Neuronal stem cell (in vitro differentiated cells): ENCODE measurements around the gene TRIM62.

Experiments used
- DNase-seq: peaks from one replicate; pipeline ENCODE4 v3.0.0-alpha.2; 2013; ENCODE audit warnings: low spot score
- H2AFZ ChIP-seq: one replicate; pipeline ENCODE4 v1.6.1; 2013; ENCODE audit warnings: mild to moderate bottlenecking, low read length, inconsistent platforms
- H2AK5ac ChIP-seq: 2 replicates; pipeline ENCODE4 v1.6.1; 2013; ENCODE audit warnings: low read depth, mild to moderate bottlenecking, inconsistent platforms, low read length, moderate library complexity, mixed read lengths
- H2BK120ac ChIP-seq: 2 replicates; pipeline ENCODE4 v1.6.1; 2013; ENCODE audit warnings: low read depth, mild to moderate bottlenecking, inconsistent platforms, low read length, moderate library complexity, mixed read lengths
- H2BK12ac ChIP-seq: one replicate; pipeline ENCODE4 v1.6.1; 2013; ENCODE audit warnings: low read length, inconsistent platforms
- H2BK15ac ChIP-seq: 2 replicates; pipeline ENCODE4 v1.6.1; 2013; ENCODE audit warnings: mild to moderate bottlenecking, low read length, inconsistent platforms, mixed read lengths
- H2BK5ac ChIP-seq: one replicate; pipeline ENCODE4 v1.6.1; 2013; ENCODE audit warnings: inconsistent platforms, mild to moderate bottlenecking, low read length, moderate library complexity
- H3K14ac ChIP-seq: one replicate; pipeline ENCODE4 v1.6.1; 2013; ENCODE audit warnings: low read length, inconsistent platforms
- H3K18ac ChIP-seq: 2 replicates; pipeline ENCODE4 v1.6.1; 2013; ENCODE audit warnings: low read length, inconsistent platforms
- H3K23ac ChIP-seq: 2 replicates; pipeline ENCODE4 v1.6.1; 2013; ENCODE audit warnings: low read depth, mild to moderate bottlenecking, mixed read lengths, low read length, inconsistent platforms; ENCODE audit not compliant: poor library complexity
- H3K27ac ChIP-seq: replicated peaks from 3 replicates; pipeline ENCODE4 v1.5.1; 2013; ENCODE audit warnings: low read length, inconsistent platforms
- H3K27me3 ChIP-seq, 3 experiments: 2 replicates each; pipeline ENCODE4 v1.6.1; 2013; ENCODE audit warnings: low read length in 3 of 3, mild to moderate bottlenecking in 2 of 3, inconsistent platforms in 1 of 3, low read depth in 1 of 3, mixed read lengths in 1 of 3, moderate library complexity in 1 of 3; ENCODE audit not compliant: control insufficient read depth in 3 of 3, insufficient read depth in 3 of 3
- H3K36me3 ChIP-seq, 2 donors: replicated peaks in 1 of 2; 2 replicates each; pipeline ENCODE4 v1.6.1; 2013; ENCODE audit warnings: low read length in 2 of 2; ENCODE audit not compliant: control insufficient read depth in 2 of 2, insufficient read depth in 2 of 2
- H3K4ac ChIP-seq: 2 replicates; pipeline ENCODE4 v1.6.1; 2013; ENCODE audit warnings: inconsistent platforms, mild to moderate bottlenecking, low read length, moderate library complexity
- H3K4me1 ChIP-seq, 2 donors: 1 replicate in 1 of 2; 2 replicates in 1 of 2; pipeline ENCODE4 v1.6.1; 2013; ENCODE audit warnings: low read length in 2 of 2, low read depth in 1 of 2; ENCODE audit not compliant: control insufficient read depth in 2 of 2, insufficient read depth in 1 of 2
- H3K4me2 ChIP-seq: one replicate; pipeline ENCODE4 v1.6.1; 2013; ENCODE audit warnings: mild to moderate bottlenecking, low read length, inconsistent platforms; ENCODE audit not compliant: insufficient read depth, poor library complexity, severe bottlenecking
- H3K4me3 ChIP-seq, 2 donors: 2 replicates each; pipeline ENCODE4 v1.5.1; 2013; ENCODE audit warnings: low read length in 2 of 2, mild to moderate bottlenecking in 2 of 2, inconsistent platforms in 1 of 2, moderate library complexity in 1 of 2
- H3K79me1 ChIP-seq: one replicate; pipeline ENCODE4 v1.6.1; 2013; ENCODE audit warnings: low read depth, mild to moderate bottlenecking, inconsistent platforms, low read length, moderate library complexity
- H3K9ac ChIP-seq: one replicate; pipeline ENCODE4 v1.6.1; 2013; ENCODE audit warnings: mild to moderate bottlenecking, low read depth, low read length, inconsistent platforms; ENCODE audit not compliant: poor library complexity
- H3K9me3 ChIP-seq, 2 donors: replicated peaks in 1 of 2; 2 replicates each; pipeline versions ENCODE3 to v1.6.1; 2013; ENCODE audit warnings: low read length in 2 of 2, mild to moderate bottlenecking in 2 of 2, inconsistent platforms in 1 of 2, low read depth in 1 of 2, mixed read lengths in 1 of 2, moderate library complexity in 1 of 2; ENCODE audit not compliant: control insufficient read depth in 2 of 2, insufficient read depth in 1 of 2
- H4K8ac ChIP-seq: one replicate; pipeline ENCODE4 v1.6.1; 2013; ENCODE audit warnings: low read depth, mild to moderate bottlenecking, inconsistent platforms, low read length, moderate library complexity
- H4K91ac ChIP-seq: one replicate; pipeline ENCODE4 v1.6.1; 2013; ENCODE audit warnings: low read length, low read depth, mild to moderate bottlenecking, inconsistent platforms; ENCODE audit not compliant: poor library complexity
- WGBS, 2 donors: extraction: QIAGEN DNeasy Blood & Tissue Kit; methylation state at CpG; one replicate each; pipeline ENCODE4 v1.1.7; 2013; ENCODE audit warnings: missing lambda C conversion rate in 2 of 2, mixed read lengths in 1 of 2; ENCODE audit not compliant: insufficient read length in 2 of 2, insufficient replicate concordance in 1 of 2; ENCODE audit errors: extremely low coverage in 2 of 2; 5-methylcytosine and 5-hydroxymethylcytosine counted together

Gene TRIM62

DNA sequence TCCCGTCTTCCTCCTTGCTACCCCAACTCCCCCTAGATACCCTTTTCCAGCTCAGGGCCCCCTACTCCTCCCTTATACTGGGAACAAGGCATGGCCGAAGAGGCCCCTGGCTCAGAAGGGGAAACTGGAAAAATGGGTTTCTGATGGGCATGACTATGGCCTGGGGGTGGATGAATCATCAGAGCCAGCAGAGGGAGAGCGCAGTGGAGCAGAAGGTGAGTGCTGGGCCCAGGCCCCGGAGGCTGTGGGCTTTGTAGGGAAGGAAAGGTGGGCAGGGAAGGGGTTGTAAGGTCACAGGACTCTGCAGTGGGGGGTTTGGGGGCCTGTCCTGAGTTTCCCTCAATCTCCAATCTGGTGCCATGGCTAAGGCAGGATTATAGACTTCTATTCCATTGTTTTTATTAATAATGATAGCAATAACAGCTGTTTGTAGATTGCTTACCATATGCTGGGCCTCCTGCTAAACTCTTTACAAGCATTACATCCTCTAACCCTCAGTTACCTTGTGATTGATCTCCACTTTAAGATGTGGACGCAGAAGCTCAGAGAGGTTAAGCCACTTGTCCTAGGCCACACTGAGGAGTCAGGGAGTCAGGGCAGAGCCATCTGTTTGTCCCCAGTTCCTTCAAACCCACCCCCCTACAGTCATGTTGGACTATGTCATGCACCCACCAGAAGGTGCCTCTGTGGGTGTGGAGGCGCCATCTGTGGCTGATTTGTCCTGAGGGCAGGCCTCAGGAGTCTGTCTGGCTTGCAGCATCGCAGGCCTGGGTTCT, 38.2 kb upstream of the TRIM62 start:
- DNase-seq = no peak

DNA sequence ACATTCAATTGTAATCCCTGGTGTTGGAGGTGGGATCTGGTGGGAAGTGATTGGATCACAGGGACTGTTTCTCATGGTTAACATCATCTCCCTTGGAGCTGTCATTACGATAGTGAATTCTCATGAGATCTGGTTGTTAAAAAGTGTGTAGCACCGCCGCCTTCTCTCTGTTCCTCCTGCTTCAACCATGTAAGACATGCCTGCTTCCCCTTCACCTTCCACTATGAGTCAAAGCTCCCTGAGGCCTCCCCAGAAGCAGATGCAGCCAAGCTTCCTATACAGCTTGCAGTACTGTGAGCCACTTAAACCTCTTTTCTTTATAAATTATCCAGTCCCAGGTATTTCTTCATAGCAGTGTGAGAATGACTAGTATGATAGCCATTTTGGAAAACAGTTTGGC, 30.1 kb upstream of the TRIM62 start:
- Histone ChIP-seq H2AK5ac (no peak overlapping the region), H3K4ac (no peak overlapping the region), H2BK120ac (no peak overlapping the region), H3K14ac (no peak overlapping the region), H4K8ac (no peak overlapping the region), H3K18ac (no peak overlapping the region), H2BK5ac (no peak overlapping the region), H3K9ac (no peak overlapping the region), H2BK12ac (no peak overlapping the region), H3K4me1 (no peaks in the 10 kb centered on the region), H4K91ac (no peak overlapping the region), H3K36me3 (no peaks in the 10 kb centered on the region), H3K4me3 (no peak overlapping the region), H3K23ac (no peak overlapping the region), H3K27me3 (no peaks in the 10 kb centered on the region), H3K79me1 (no peaks in the 10 kb centered on the region), H2BK15ac (no peak overlapping the region), H3K27ac (no peak overlapping the region), H3K4me2 (no peak overlapping the region), H2AFZ (no peak overlapping the region), H3K9me3 (peaks cover 0 to 9% of the 10 kb centered on the region in 2 donors)
- no CpG with 5 or more reads among the region's 3 CpGs for WGBS, 2 donors
- DNase-seq = no peak

More for the DNA sequence above, 38.2 kb upstream of the TRIM62 start:
- peaks cover 0 to 2% of the 10 kb centered on the region in 2 donors for H3K4me1 ChIP-seq
- no peaks in the 10 kb centered on the region for H3K36me3 ChIP-seq
- H3K27me3 ChIP-seq = no peaks in the 10 kb centered on the region
- H2AFZ ChIP-seq = peak overlapping the region; percentile 1
- H3K14ac ChIP-seq = no peak overlapping the region
- no peak overlapping the region for H2BK15ac ChIP-seq
- H2AK5ac ChIP-seq = peak overlapping the region; percentile 44
- H3K4me2 ChIP-seq = no peak overlapping the region
- no peak overlapping the region for H3K27ac ChIP-seq
- H3K9ac ChIP-seq = no peak overlapping the region
- H4K8ac ChIP-seq = no peak overlapping the region
- H2BK5ac ChIP-seq = no peak overlapping the region
- H2BK12ac ChIP-seq = peak overlapping the region; percentile 30
- H3K18ac ChIP-seq = no peak overlapping the region
- H2BK120ac ChIP-seq = no peak overlapping the region
- H3K23ac ChIP-seq = no peak overlapping the region
- H3K9me3 ChIP-seq = peaks cover 2 to 6% of the 10 kb centered on the region in 2 donors
- peaks cover 1% of the 10 kb centered on the region for H3K79me1 ChIP-seq
- no peak overlapping the region for H3K4me3 ChIP-seq
- no peak overlapping the region for H3K4ac ChIP-seq
- WGBS, 2 donors = no CpG with 5 or more reads among the region's 7 CpGs
- no peak overlapping the region for H4K91ac ChIP-seq

DNA sequence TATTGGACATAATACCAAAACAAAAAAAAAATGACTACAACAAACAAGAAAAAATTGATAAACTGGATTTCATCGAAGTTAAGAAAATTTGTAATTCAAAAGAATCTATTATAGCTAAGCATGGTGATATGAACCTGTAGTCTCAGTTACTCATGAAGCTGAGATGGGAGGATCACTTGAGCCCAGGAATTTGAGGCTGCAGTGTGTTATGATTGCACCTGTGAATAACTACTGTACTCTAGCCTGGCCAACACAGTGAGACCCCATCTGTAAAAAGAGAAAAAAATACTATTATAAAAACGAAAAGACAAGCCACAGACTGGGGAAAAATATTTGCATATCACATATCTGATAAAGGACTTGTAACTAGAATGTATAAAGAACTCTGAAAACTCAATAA, 24.5 kb upstream of the TRIM62 start:
- Histone ChIP-seq H3K79me1 (no peaks in the 10 kb centered on the region), H3K4ac (no peak overlapping the region), H2BK120ac (no peak overlapping the region), H2BK5ac (no peak overlapping the region), H4K8ac (no peak overlapping the region), H2AK5ac (no peak overlapping the region), H3K27me3 (no peaks in the 10 kb centered on the region), H3K36me3 (no peaks in the 10 kb centered on the region), H3K23ac (no peak overlapping the region), H3K9me3 (no peaks in the 10 kb centered on the region), H2AFZ (no peak overlapping the region), H3K4me1 (no peaks in the 10 kb centered on the region), H3K14ac (no peak overlapping the region), H3K4me2 (no peak overlapping the region), H2BK15ac (no peak overlapping the region), H3K27ac (no peak overlapping the region), H3K4me3 (no peak overlapping the region), H3K9ac (no peak overlapping the region), H3K18ac (no peak overlapping the region), H4K91ac (no peak overlapping the region), H2BK12ac (no peak overlapping the region)
- DNase-seq = no peak
- no CpG with 5 or more reads among the region's 2 CpGs for WGBS, 2 donors

DNA sequence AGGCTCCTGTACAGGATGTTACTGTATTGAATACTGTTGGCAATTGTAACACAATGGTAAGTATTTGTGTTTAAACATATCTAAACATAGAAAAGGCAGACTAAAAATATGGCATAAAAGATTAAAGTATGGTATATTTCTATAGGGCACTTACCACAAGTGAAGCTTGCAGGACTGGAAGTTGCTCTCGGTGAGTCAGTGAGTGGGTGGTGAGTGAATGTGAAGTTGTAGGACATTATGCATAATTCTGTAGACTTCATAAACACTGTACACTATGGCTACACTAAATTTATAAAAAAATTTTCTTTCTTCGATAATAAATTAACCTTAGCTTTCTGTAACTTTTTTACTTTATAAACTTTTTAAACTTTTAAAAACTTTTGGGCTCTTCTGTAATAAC, 13.7 kb upstream of the TRIM62 start:
- DNase-seq = no peak
- no peak overlapping the region for H2BK5ac ChIP-seq
- H3K27ac ChIP-seq = no peak overlapping the region
- no peak overlapping the region for H2BK12ac ChIP-seq
- H2BK120ac ChIP-seq = no peak overlapping the region
- H3K9ac ChIP-seq = no peak overlapping the region
- H3K4me1 ChIP-seq = peaks cover 0 to 3% of the 10 kb centered on the region in 2 donors
- no peaks in the 10 kb centered on the region for H3K79me1 ChIP-seq
- no peak overlapping the region for H2BK15ac ChIP-seq
- H4K91ac ChIP-seq = no peak overlapping the region
- no peak overlapping the region for H2AFZ ChIP-seq
- no peak overlapping the region for H3K14ac ChIP-seq
- H3K4ac ChIP-seq = no peak overlapping the region
- no peak overlapping the region for H3K18ac ChIP-seq
- H3K27me3 ChIP-seq = no peaks in the 10 kb centered on the region
- H2AK5ac ChIP-seq = no peak overlapping the region
- H3K4me3 ChIP-seq = no peak overlapping the region
- 100% methylated on average over 1 of the region's 2 CpGs; no CpG with 5 or more reads in 1 of the 2 donors for WGBS, 2 donors
- no peaks in the 10 kb centered on the region for H3K36me3 ChIP-seq
- no peak overlapping the region for H3K23ac ChIP-seq
- no peak overlapping the region for H4K8ac ChIP-seq
- peaks cover 0 to under 1% of the 10 kb centered on the region in 2 donors for H3K9me3 ChIP-seq
- no peak overlapping the region for H3K4me2 ChIP-seq
